GM12878 (cell line): ENCODE results near the gene ZMYND10. TPM values are rescaled to one million over a fixed set of nuclear protein-coding genes. Genes with fewer than 3 reads are reported as not detected.
A peak's percentile ranks its signal among the peaks of the same experiment; 100 is the strongest.

ENCODE experiments used
- ATAC-seq: fragments of 200-7000 bp; cut with Tn5 transposase; 3 replicates; pipeline ENCODE4 v1.9.1; 2020; ENCODE audit warnings: mild to moderate bottlenecking, moderate library complexity
- BruUV-seq: library from RNA; stranded (reverse); fragments of 400-500 nt; replicated peaks from 2 replicates; lab custom pipeline; 2021; lab: Mats Ljungman, UMichigan
- CTCF ChIA-PET: fragments of 300-600 bp; sonication (Branson Sonifier 250); formaldehyde crosslinking; extraction: SDS; loops from one replicate; lab custom pipeline; 2021; ENCODE audit warnings: inconsistent platforms; lab: Yijun Ruan, JAX
- POLR2A ChIA-PET: fragments of 350-600 bp; formaldehyde crosslinking; extraction: SDS; loops from one replicate; lab custom pipeline; 2021; ENCODE audit warnings: inconsistent platforms; lab: Charles Lee
- RAD21 ChIA-PET: fragments of 300-600 bp; sonication (Branson Sonifier 250); formaldehyde crosslinking; loops from one replicate; lab custom pipeline; 2023; ENCODE audit warnings: antibody characterized with exemption; ENCODE audit not compliant: unreplicated experiment; lab: Charles Lee
- SMC1A ChIA-PET: fragments of 300-600 bp; sonication (Branson Sonifier 250); formaldehyde crosslinking; loops from one replicate; lab custom pipeline; 2023; ENCODE audit not compliant: unreplicated experiment, uncharacterized antibody; lab: Charles Lee
- DNase-seq: peaks from one replicate; pipeline ENCODE4 v3.0.0-alpha.2; 2011; ENCODE audit warnings: low read depth, low spot score
- FAIRE-seq: peaks from 3 replicates; lab custom pipeline; 2011; peaks lifted over from hg19 to GRCh38; lab: Jason Lieb, UNC
- H2AFZ ChIP-seq: 2 replicates; pipeline ENCODE4 v1.6.0; 2011; ENCODE audit warnings: low read depth, low read length, control low read depth; ENCODE audit not compliant: control insufficient read depth
- H3K27ac ChIP-seq: 2 replicates; pipeline ENCODE4 v1.5.1; 2011; ENCODE audit warnings: control low read depth; ENCODE audit not compliant: control insufficient read depth, insufficient read depth
- H3K27me3 ChIP-seq, 2 experiments: replicated peaks in 1 of 2; 2 replicates each; pipeline versions ENCODE4 v1.6.0 to v1.6.1; 2011; ENCODE audit warnings: low read length in 1 of 2; ENCODE audit not compliant: control insufficient read depth in 2 of 2, insufficient read depth in 2 of 2
- H3K36me3 ChIP-seq, 2 experiments: 2 replicates each; pipeline ENCODE4 v1.5.1; 2011; ENCODE audit warnings: low read length in 1 of 2; ENCODE audit not compliant: control insufficient read depth in 2 of 2, insufficient read depth in 2 of 2
- H3K4me1 ChIP-seq: 2 replicates; pipeline ENCODE4 v1.6.1; 2011; ENCODE audit warnings: mild to moderate bottlenecking, low read length, moderate library complexity, mixed read lengths; ENCODE audit not compliant: control insufficient read depth, insufficient read depth
- H3K4me2 ChIP-seq: 2 replicates; pipeline ENCODE4 v1.6.0; 2011; ENCODE audit warnings: control low read depth; ENCODE audit not compliant: control insufficient read depth, insufficient read depth
- H3K4me3 ChIP-seq: fragments of 200-600 bp; sonication (generic); 2 replicates; pipeline ENCODE4 v1.5.1; 2016
- H3K79me2 ChIP-seq: 2 replicates; pipeline ENCODE4 v1.6.0; 2011; ENCODE audit warnings: low read length; ENCODE audit not compliant: control insufficient read depth, insufficient read depth
- H3K9ac ChIP-seq: 2 replicates; pipeline ENCODE4 v1.8.0; 2011; ENCODE audit warnings: low read length, control low read depth, mixed read lengths; ENCODE audit not compliant: control insufficient read depth, insufficient read depth
- H3K9me3 ChIP-seq: replicated peaks from 3 replicates; pipeline ENCODE4 v1.5.1; 2011; ENCODE audit warnings: mild to moderate bottlenecking, low read length; ENCODE audit not compliant: control insufficient read depth, insufficient read depth
- H4K20me1 ChIP-seq: 2 replicates; pipeline ENCODE4 v1.6.0; 2011; ENCODE audit not compliant: control insufficient read depth, insufficient read depth
- BMI1 ChIP-seq: fragments of 450-650 bp; IDR thresholded peaks from 2 replicates; pipeline ENCODE4 v1.6.1; 2016; ENCODE audit warnings: mild to moderate bottlenecking, moderate library complexity, borderline replicate concordance
- EGR1 ChIP-seq, 2 experiments: IDR thresholded peaks; 1 replicate in 1 of 2; 2 replicates in 1 of 2; pipeline ENCODE4 v1.6.1; 2011 to 2012; ENCODE audit warnings: low read depth in 2 of 2, low read length in 2 of 2, borderline replicate concordance in 1 of 2, mild to moderate bottlenecking in 1 of 2, moderate library complexity in 1 of 2
- HDAC2 ChIP-seq: fragments of 200-600 bp; sonication (generic); IDR thresholded peaks from 2 replicates; pipeline ENCODE4 v1.6.1; 2017
- IRF4 ChIP-seq: IDR thresholded peaks from 2 replicates; pipeline ENCODE4 v1.6.1; 2011; ENCODE audit warnings: low read depth, low read length
- RAD21 ChIP-seq: IDR thresholded peaks from 2 replicates; pipeline ENCODE4 v1.6.1; 2011; ENCODE audit warnings: mild to moderate bottlenecking, low read depth, low read length, moderate library complexity; ENCODE audit not compliant: insufficient read depth
- RCOR1 ChIP-seq: conservative IDR thresholded peaks from 2 replicates; pipeline ENCODE4 v1.6.1; 2012; ENCODE audit warnings: low read depth, low read length, improper control_type of control experiment
- RUNX3 ChIP-seq: IDR thresholded peaks from 2 replicates; pipeline ENCODE4 v1.6.1; 2012; ENCODE audit warnings: low read length, inconsistent platforms
- STAT3 ChIP-seq: IDR thresholded peaks from 2 replicates; pipeline ENCODE4 v1.6.1; 2011; ENCODE audit warnings: low read depth, low read length, improper control_type of control experiment
- YBX1 ChIP-seq: fragments of 450-650 bp; IDR thresholded peaks from 2 replicates; pipeline ENCODE4 v1.6.1; 2016; ENCODE audit warnings: antibody characterized with exemption
- WGBS: methylation state at CpG from one replicate; pipeline ENCODE4 v1.1.6; 2016; ENCODE audit warnings: low lambda C conversion rate; ENCODE audit not compliant: insufficient replicate concordance, insufficient coverage; ENCODE audit errors: missing lambda C conversion rate; 5-methylcytosine and 5-hydroxymethylcytosine counted together
- in situ Hi-C: fragments of 300-500 bp; cut with MboI; formaldehyde crosslinking; loops from 9 replicates; pipeline ENCODE4 v1.14.3; 2018; ENCODE audit warnings: mixed read lengths
- intact Hi-C: fragments of 100-400 bp; cut with micrococcal nuclease; formaldehyde crosslinking; loops from one replicate; pipeline ENCODE4 v1.14.2; 2022; ENCODE audit not compliant: unreplicated experiment
- polyA plus RNA-seq, 11 experiments: library from polyadenylated mRNA; depleted of rRNA in 4 of 11; unstranded in 6 of 11; stranded (reverse) in 5 of 11; fragments of >200 nt; fragmentation: Nextera tagmentation in 4 of 11; fragmentation: Illumina TruSeq in 1 of 11; extraction: Ambion mirVana in 4 of 11; extraction: Trizol in 1 of 11; gene quantifications; 1 replicate in 1 of 11; 2 replicates in 10 of 11; pipeline versions ENCODE4 v1.2.1 to v1.2.3, GENCODE V29; 2011 to 2016; ENCODE audit warnings: inconsistent platforms in 2 of 11, missing spikeins in 2 of 11, low read depth in 1 of 11
- total RNA-seq, 4 experiments: library from RNA; depleted of rRNA in 3 of 4; stranded (reverse); fragments of >200 nt in 3 of 4; fragmentation: Illumina TruSeq in 1 of 4; extraction: Trizol in 1 of 4; gene quantifications; 2 replicates each; pipeline versions ENCODE4 v1.2.1 to v1.2.3, GENCODE V29; 2013 to 2021
- TF ChIP-seq, protein P1 (sequence below): IDR thresholded peaks from 2 replicates; pipeline ENCODE4 v1.6.1; 2011; ENCODE audit warnings: borderline replicate concordance, low read depth, mild to moderate bottlenecking, moderate library complexity, mixed read lengths, low read length; ENCODE audit not compliant: insufficient read depth; ENCODE audit errors: extremely low read length
- TF ChIP-seq, protein P2 (sequence below): fragments of 450-650 bp; IDR thresholded peaks from 2 replicates; pipeline ENCODE4 v1.6.1; 2016; ENCODE audit warnings: mild to moderate bottlenecking
- TF ChIP-seq, protein P3 (sequence below): IDR thresholded peaks from 2 replicates; pipeline ENCODE4 v1.6.1; 2012; ENCODE audit warnings: low read length, inconsistent platforms

ZMYND10 gene
- total and polyA plus RNA-seq, 10 of the 15 experiments (the other 5 are each of a cell fraction or from before 2014, with no cell fraction given): 0.11 to 1.0 (median 0.37) TPM

DNA sequence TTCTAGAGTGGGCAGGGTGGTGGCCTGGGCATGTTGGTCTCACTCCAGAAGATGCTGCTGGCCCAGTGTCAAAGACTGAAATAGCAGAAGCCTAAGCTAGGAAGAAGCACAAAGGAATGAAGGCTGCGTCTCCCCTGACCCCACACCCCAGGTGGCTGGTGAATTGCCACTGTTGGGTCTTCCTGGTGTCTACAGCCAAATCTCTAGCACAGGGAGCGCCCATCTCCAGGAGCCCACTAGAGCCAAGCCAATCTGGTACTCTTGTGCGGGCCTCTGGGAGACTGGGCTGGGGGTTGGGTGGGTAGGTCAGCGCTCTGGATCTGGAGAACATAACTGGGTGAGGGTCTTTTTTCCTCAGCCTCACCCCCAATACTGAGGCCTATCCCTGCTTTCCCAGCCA is 18.4 kb downstream of the ZMYND10 start:
- WGBS: 57% methylated on average over 4 of the region's 4 CpGs
- Histone ChIP-seq H3K9me3 (no peaks in the 10 kb centered on the region), H3K4me3 (peak overlapping the region; percentile 90), H2AFZ (no peak overlapping the region), H3K4me2 (peak overlapping the region; percentile 93), H3K27me3 (no peaks in the 10 kb centered on the region), H3K9ac (peak overlapping the region; percentile 98), H4K20me1 (no peaks in the 10 kb centered on the region), H3K79me2 (peaks cover 14% of the 10 kb centered on the region), H3K4me1 (peaks cover 5% of the 10 kb centered on the region), H3K27ac (peak overlapping the region; percentile 69; the same call in 1 of the 2 replicates), H3K36me3 (peaks cover 16 to 25% of the 10 kb centered on the region in 2 experiments)
- SMC1A ChIA-PET: interaction anchor here (1.1 to 1.9 kb wide), 3 partner anchors 10 to 28 kb away, joined by 3 to 20 read pairs (median 4); partner anchors contain the start of genes HYAL3 and NAA80
- POLR2A ChIA-PET: interaction anchor here (0.6 to 3.0 kb wide), 4 partner anchors 11 to 47 kb away, joined by 7 to 58 read pairs (median 13); partner anchors contain the start of genes CYB561D2, HYAL3, NAA80 and NPRL2
- FAIRE-seq (no peak), ATAC-seq (no peak), DNase-seq (no peak)
- BruUV-seq: no TSS peak
- CTCF ChIA-PET: interaction anchor here (1.0 to 2.0 kb wide), 5 partner anchors 9 to 80 kb away, joined by 3 to 12 read pairs (median 5); partner anchors contain the start of genes HYAL3 and NAA80
- RAD21 ChIA-PET: interaction anchor here (1.4 to 3.4 kb wide), 3 partner anchors 10 to 28 kb away, joined by 3 to 21 read pairs (median 8); partner anchors contain the start of genes HYAL3 and NAA80
- in situ Hi-C loops: no loop called here
- TF ChIP-seq STAT3 (no peak), RAD21 (no peak), HDAC2 (no peak), IRF4 (no peak)
- TF ChIP-seq, protein P1, sequence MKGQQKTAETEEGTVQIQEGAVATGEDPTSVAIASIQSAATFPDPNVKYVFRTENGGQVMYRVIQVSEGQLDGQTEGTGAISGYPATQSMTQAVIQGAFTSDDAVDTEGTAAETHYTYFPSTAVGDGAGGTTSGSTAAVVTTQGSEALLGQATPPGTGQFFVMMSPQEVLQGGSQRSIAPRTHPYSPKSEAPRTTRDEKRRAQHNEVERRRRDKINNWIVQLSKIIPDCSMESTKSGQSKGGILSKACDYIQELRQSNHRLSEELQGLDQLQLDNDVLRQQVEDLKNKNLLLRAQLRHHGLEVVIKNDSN: no peak
- intact Hi-C loops: no loop called here

DNA sequence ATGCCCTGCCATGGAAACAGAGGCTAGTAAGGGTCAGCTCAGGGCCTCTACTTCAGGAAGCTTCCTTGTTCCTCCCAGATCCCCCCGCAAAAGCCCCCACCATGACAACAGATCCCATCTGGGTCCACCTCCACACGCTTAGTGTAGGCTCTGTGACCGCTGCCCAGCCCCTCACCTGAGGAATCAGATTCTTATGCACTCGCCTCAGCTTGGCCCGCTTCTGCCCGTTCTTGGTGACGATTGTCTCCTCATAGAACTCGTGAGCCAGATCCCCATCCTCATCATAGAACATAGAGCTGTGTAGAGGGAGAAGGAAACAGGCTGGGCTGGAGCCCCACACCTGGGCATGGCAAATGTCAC is 19.4 kb downstream of the ZMYND10 start:
- ChIA-PET RAD21 (interaction anchor here (3.4 kb wide), 1 partner anchor 11 kb away, joined by 21 read pairs; no protein-coding TSS in a partner anchor), SMC1A (no interaction called here), CTCF (interaction anchor here (0.7 to 0.9 kb wide), 3 partner anchors 19 to 123 kb away, joined by 3 to 5 read pairs (median 4); partner anchors contain the start of genes HYAL3 and NAA80), POLR2A (interaction anchor here (3.0 kb wide), 1 partner anchor 11 kb away, joined by 58 read pairs; no protein-coding TSS in a partner anchor)
- peaks cover 12 to 16% of the 10 kb centered on the region in 2 experiments for H3K36me3 ChIP-seq
- H3K4me3 ChIP-seq: no peak overlapping the region
- WGBS: 81% methylated on average over 8 of the region's 8 CpGs
- no peak overlapping the region for H3K9ac ChIP-seq
- TF ChIP-seq, protein P2, sequence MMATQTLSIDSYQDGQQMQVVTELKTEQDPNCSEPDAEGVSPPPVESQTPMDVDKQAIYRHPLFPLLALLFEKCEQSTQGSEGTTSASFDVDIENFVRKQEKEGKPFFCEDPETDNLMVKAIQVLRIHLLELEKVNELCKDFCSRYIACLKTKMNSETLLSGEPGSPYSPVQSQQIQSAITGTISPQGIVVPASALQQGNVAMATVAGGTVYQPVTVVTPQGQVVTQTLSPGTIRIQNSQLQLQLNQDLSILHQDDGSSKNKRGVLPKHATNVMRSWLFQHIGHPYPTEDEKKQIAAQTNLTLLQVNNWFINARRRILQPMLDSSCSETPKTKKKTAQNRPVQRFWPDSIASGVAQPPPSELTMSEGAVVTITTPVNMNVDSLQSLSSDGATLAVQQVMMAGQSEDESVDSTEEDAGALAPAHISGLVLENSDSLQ: no peak
- TF ChIP-seq, protein P1: no peak
- TF ChIP-seq RCOR1 (no peak), EGR1 (IDR thresholded peaks at IDR 0.05; ENCODE audit: borderline replicate concordance in 1 of 2, low read depth in 2 of 2, low read length in 2 of 2) (no peak), YBX1 (no peak), BMI1 (no peak), RUNX3 (no peak)
- TF ChIP-seq, protein P3, sequence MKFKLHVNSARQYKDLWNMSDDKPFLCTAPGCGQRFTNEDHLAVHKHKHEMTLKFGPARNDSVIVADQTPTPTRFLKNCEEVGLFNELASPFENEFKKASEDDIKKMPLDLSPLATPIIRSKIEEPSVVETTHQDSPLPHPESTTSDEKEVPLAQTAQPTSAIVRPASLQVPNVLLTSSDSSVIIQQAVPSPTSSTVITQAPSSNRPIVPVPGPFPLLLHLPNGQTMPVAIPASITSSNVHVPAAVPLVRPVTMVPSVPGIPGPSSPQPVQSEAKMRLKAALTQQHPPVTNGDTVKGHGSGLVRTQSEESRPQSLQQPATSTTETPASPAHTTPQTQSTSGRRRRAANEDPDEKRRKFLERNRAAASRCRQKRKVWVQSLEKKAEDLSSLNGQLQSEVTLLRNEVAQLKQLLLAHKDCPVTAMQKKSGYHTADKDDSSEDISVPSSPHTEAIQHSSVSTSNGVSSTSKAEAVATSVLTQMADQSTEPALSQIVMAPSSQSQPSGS: no peak
- H3K4me2 ChIP-seq: no peak overlapping the region
- in situ Hi-C loops: no loop called here
- no peak for ATAC-seq
- H3K79me2 ChIP-seq: peaks cover 14% of the 10 kb centered on the region
- no peak overlapping the region for H3K27ac ChIP-seq
- no peak for DNase-seq
- no peaks in the 10 kb centered on the region for H3K27me3 ChIP-seq
- intact Hi-C loops: no loop called here
- FAIRE-seq: no peak
- no peak overlapping the region for H2AFZ ChIP-seq
- H3K9me3 ChIP-seq: no peaks in the 10 kb centered on the region
- peaks cover 8% of the 10 kb centered on the region for H3K4me1 ChIP-seq
- no TSS peak for BruUV-seq
- H4K20me1 ChIP-seq: no peaks in the 10 kb centered on the region
